ENCODE results near the gene EDN1.

DNA sequence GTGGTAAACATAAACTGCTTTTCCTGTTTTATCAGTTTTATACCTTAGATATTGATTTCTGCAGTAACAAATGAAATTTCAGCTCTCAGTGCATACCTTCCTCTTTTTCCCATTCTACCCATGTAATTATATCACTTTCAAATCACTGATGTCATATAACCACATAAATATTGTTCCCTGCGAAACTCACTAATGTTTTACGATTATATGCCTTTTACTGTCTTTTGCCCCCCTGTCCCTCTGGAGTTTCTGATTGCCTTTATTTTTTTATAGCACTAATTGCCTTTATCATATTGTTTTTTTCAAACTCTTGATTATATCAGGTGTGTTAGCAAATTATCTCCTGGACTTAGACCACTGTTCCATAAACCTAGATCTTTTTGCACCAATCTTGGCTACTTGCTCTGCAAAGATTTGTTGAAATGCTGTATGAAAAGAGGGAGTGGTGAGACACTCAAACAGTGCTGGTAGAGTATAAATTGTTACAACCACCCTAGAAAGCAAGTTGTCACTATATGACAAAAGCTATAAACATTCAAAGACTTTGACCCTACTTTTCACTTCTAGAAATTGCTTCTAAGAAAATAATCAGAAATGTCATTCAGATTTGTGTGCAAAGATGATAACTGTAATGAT, 29.6 kb upstream of the EDN1 start:
- TF ChIP-seq, protein P1, sequence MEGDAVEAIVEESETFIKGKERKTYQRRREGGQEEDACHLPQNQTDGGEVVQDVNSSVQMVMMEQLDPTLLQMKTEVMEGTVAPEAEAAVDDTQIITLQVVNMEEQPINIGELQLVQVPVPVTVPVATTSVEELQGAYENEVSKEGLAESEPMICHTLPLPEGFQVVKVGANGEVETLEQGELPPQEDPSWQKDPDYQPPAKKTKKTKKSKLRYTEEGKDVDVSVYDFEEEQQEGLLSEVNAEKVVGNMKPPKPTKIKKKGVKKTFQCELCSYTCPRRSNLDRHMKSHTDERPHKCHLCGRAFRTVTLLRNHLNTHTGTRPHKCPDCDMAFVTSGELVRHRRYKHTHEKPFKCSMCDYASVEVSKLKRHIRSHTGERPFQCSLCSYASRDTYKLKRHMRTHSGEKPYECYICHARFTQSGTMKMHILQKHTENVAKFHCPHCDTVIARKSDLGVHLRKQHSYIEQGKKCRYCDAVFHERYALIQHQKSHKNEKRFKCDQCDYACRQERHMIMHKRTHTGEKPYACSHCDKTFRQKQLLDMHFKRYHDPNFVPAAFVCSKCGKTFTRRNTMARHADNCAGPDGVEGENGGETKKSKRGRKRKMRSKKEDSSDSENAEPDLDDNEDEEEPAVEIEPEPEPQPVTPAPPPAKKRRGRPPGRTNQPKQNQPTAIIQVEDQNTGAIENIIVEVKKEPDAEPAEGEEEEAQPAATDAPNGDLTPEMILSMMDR (IDR thresholded peaks at IDR 0.05): no peak
- TF ChIP-seq POLR2A (IDR thresholded peaks at IDR 0.05): no peak
